H1 (cell line): ENCODE results near the gene SYNPO. TPM values are rescaled to one million over a fixed set of nuclear protein-coding genes. Genes with fewer than 3 reads are reported as not detected.

Experiments
- CTCF ChIA-PET: fragments of 300-600 bp; sonication (Branson Sonifier 250); formaldehyde crosslinking; loops from one replicate; lab custom pipeline; 2021; ENCODE audit not compliant: partially characterized antibody; lab: Charles Lee
- POLR2A ChIA-PET: fragments of 300-600 bp; sonication (Branson Sonifier 250); formaldehyde crosslinking; loops from one replicate; lab custom pipeline; 2021; ENCODE audit warnings: inconsistent platforms; ENCODE audit not compliant: partially characterized antibody; lab: Charles Lee
- DNase-seq, 2 experiments: peaks; one replicate each; pipeline versions ENCODE4 v3.0.0 to v3.0.0-alpha.2; 2010 to 2022; ENCODE audit warnings: low spot score in 2 of 2, low read depth in 1 of 2, mixed read lengths in 1 of 2
- FAIRE-seq: peaks from 2 replicates; lab custom pipeline; 2011; peaks lifted over from hg19 to GRCh38; lab: Jason Lieb, UNC
- H2AFZ ChIP-seq: 2 replicates; pipeline ENCODE4 v1.8.1; 2012; ENCODE audit warnings: low read length, inconsistent platforms
- H2AK5ac ChIP-seq: 2 replicates; pipeline ENCODE4 v1.6.1; 2013; ENCODE audit warnings: low read depth, low read length
- H2BK120ac ChIP-seq: replicated peaks from 2 replicates; pipeline ENCODE3; 2013; ENCODE audit warnings: low read depth, low read length, inconsistent platforms
- H2BK12ac ChIP-seq: 2 replicates; pipeline ENCODE4 v1.6.1; 2013; ENCODE audit warnings: low read depth, low read length
- H2BK15ac ChIP-seq: 2 replicates; pipeline ENCODE4 v1.6.1; 2013; ENCODE audit warnings: low read length
- H2BK20ac ChIP-seq: 2 replicates; pipeline ENCODE4 v1.6.1; 2013; ENCODE audit warnings: low read length
- H2BK5ac ChIP-seq: 2 replicates; pipeline ENCODE4 v1.6.1; 2013; ENCODE audit warnings: low read depth, low read length
- H3K14ac ChIP-seq: 2 replicates; pipeline ENCODE4 v1.6.1; 2013; ENCODE audit warnings: inconsistent platforms; ENCODE audit not compliant: insufficient read length
- H3K18ac ChIP-seq: 2 replicates; pipeline ENCODE4 v1.6.1; 2013; ENCODE audit warnings: low read length; ENCODE audit errors: extremely low read depth
- H3K23ac ChIP-seq: 2 replicates; pipeline ENCODE4 v1.6.1; 2013; ENCODE audit warnings: inconsistent platforms; ENCODE audit not compliant: insufficient read length
- H3K23me2 ChIP-seq: 2 replicates; pipeline ENCODE4 v1.6.1; 2013; ENCODE audit warnings: low read depth, low read length
- H3K27ac ChIP-seq: 2 replicates; pipeline ENCODE4 v1.6.1; 2011; ENCODE audit warnings: low read depth, low read length, inconsistent platforms
- H3K27me3 ChIP-seq, 4 experiments: replicated peaks in 1 of 4; 1 replicate in 1 of 4; 2 replicates in 3 of 4; pipeline versions ENCODE4 v1.6.1 to v1.8.1; 2011 to 2013; ENCODE audit warnings: low read length in 3 of 4, mild to moderate bottlenecking in 3 of 4, inconsistent platforms in 2 of 4, mixed read lengths in 2 of 4, moderate library complexity in 1 of 4; ENCODE audit not compliant: control insufficient read depth in 3 of 4, insufficient read depth in 3 of 4; ENCODE audit errors: extremely low read depth in 1 of 4
- H3K36me3 ChIP-seq, 4 experiments: 2 replicates each; pipeline versions ENCODE4 v1.6.1 to v1.8.1; 2011 to 2013; ENCODE audit warnings: mild to moderate bottlenecking in 4 of 4, low read length in 3 of 4, moderate library complexity in 2 of 4, control low read depth in 1 of 4, inconsistent platforms in 1 of 4; ENCODE audit not compliant: insufficient read depth in 4 of 4, control insufficient read depth in 2 of 4
- H3K4ac ChIP-seq: replicated peaks from 2 replicates; pipeline ENCODE3; 2013; ENCODE audit warnings: low read length, low read depth, mixed read lengths, inconsistent platforms; ENCODE audit not compliant: insufficient read length
- H3K4me1 ChIP-seq, 4 experiments: replicated peaks in 1 of 4; 1 replicate in 1 of 4; 2 replicates in 3 of 4; pipeline versions ENCODE4 v1.6.1 to v1.8.1; 2011 to 2013; ENCODE audit warnings: low read length in 3 of 4, inconsistent platforms in 2 of 4, mixed read lengths in 1 of 4; ENCODE audit not compliant: insufficient read depth in 4 of 4, control insufficient read depth in 3 of 4
- H3K4me2 ChIP-seq, 2 experiments: 2 replicates each; pipeline versions ENCODE4 v1.6.1 to v1.8.1; 2011 to 2013; ENCODE audit warnings: low read depth in 2 of 2, low read length in 2 of 2, control low read depth in 1 of 2, inconsistent platforms in 1 of 2, mild to moderate bottlenecking in 1 of 2; ENCODE audit not compliant: insufficient read depth in 1 of 2
- H3K4me3 ChIP-seq, 4 experiments: fragments of 200-600, 300-600 bp in 1 of 4; sonication (generic), shearing (Covaris generic), sonication (Bioruptor Twin) in 1 of 4; 2 replicates each; pipeline versions ENCODE4 v1.5.1 to v1.8.1; 2011 to 2016; ENCODE audit warnings: low read length in 4 of 4, low read depth in 3 of 4, control low read depth in 2 of 4, inconsistent platforms in 2 of 4, mild to moderate bottlenecking in 2 of 4, mixed read lengths in 1 of 4, moderate library complexity in 1 of 4; ENCODE audit not compliant: insufficient read depth in 2 of 4; ENCODE audit errors: extremely low read depth in 1 of 4
- H3K56ac ChIP-seq: replicated peaks from 2 replicates; pipeline ENCODE3; 2013; ENCODE audit warnings: low read depth, mild to moderate bottlenecking, mixed read lengths, low read length, inconsistent platforms; ENCODE audit not compliant: insufficient read length
- H3K79me1 ChIP-seq: 2 replicates; pipeline ENCODE4 v1.6.1; 2013; ENCODE audit warnings: low read depth, low read length, control low read depth
- H3K79me2 ChIP-seq, 2 experiments: 2 replicates each; pipeline versions ENCODE4 v1.6.1 to v1.8.1; 2012 to 2013; ENCODE audit warnings: low read length in 2 of 2, mild to moderate bottlenecking in 2 of 2, inconsistent platforms in 1 of 2; ENCODE audit not compliant: insufficient read depth in 2 of 2, control insufficient read depth in 1 of 2
- H3K9ac ChIP-seq, 4 experiments: replicated peaks in 1 of 4; 1 replicate in 1 of 4; 2 replicates in 3 of 4; pipeline versions ENCODE4 v1.6.1 to v1.8.1; 2011 to 2013; ENCODE audit warnings: low read depth in 3 of 4, low read length in 3 of 4, control low read depth in 2 of 4, mild to moderate bottlenecking in 2 of 4, moderate library complexity in 2 of 4, inconsistent platforms in 1 of 4; ENCODE audit errors: extremely low read depth in 1 of 4
- H3K9me3 ChIP-seq, 2 experiments: 2 replicates each; pipeline versions ENCODE4 v1.6.1 to v1.8.1; 2012 to 2013; ENCODE audit warnings: mild to moderate bottlenecking in 2 of 2, moderate library complexity in 2 of 2, control low read depth in 1 of 2, inconsistent platforms in 1 of 2, low read depth in 1 of 2, low read length in 1 of 2, mixed read lengths in 1 of 2; ENCODE audit not compliant: insufficient read depth in 2 of 2
- H4K20me1 ChIP-seq, 2 experiments: replicated peaks in 1 of 2; 2 replicates each; pipeline versions ENCODE3 to v1.8.1; 2011 to 2013; ENCODE audit warnings: inconsistent platforms in 2 of 2, low read length in 2 of 2, mild to moderate bottlenecking in 1 of 2; ENCODE audit not compliant: insufficient read depth in 2 of 2, control insufficient read depth in 1 of 2
- H4K5ac ChIP-seq: 2 replicates; pipeline ENCODE4 v1.6.1; 2013; ENCODE audit warnings: low read length, low read depth, mixed read lengths, inconsistent platforms; ENCODE audit not compliant: insufficient read length
- H4K8ac ChIP-seq: 2 replicates; pipeline ENCODE4 v1.8.0; 2013; ENCODE audit warnings: mild to moderate bottlenecking, moderate library complexity, low read length, inconsistent platforms; ENCODE audit not compliant: insufficient read depth; ENCODE audit errors: extremely low read depth
- H4K91ac ChIP-seq: replicated peaks from 2 replicates; pipeline ENCODE3; 2013; ENCODE audit warnings: low read length, mixed read lengths, inconsistent platforms; ENCODE audit not compliant: insufficient read length
- NANOG ChIP-seq: IDR thresholded peaks from 2 replicates; pipeline ENCODE4 v1.6.1; 2011; ENCODE audit warnings: low read length, low read depth, mild to moderate bottlenecking, inconsistent platforms; ENCODE audit not compliant: insufficient read depth, poor library complexity, severe bottlenecking
- YY1 ChIP-seq: IDR thresholded peaks from 2 replicates; pipeline ENCODE4 v1.6.1; 2011; ENCODE audit warnings: low read depth, mild to moderate bottlenecking, low read length
- WGBS, 2 experiments: shearing (Covaris generic) in 1 of 2; methylation state at CpG; one replicate each; pipeline versions ENCODE4 v1.1.6 to v1.1.7; 2013 to 2015; ENCODE audit warnings: low lambda C conversion rate in 2 of 2, mixed read lengths in 2 of 2, inconsistent platforms in 1 of 2, low coverage in 1 of 2, missing lambda C conversion rate in 1 of 2; ENCODE audit not compliant: insufficient replicate concordance in 2 of 2, insufficient coverage in 1 of 2, insufficient read length in 1 of 2; ENCODE audit errors: extremely low coverage in 1 of 2, missing lambda C conversion rate in 1 of 2; 5-methylcytosine and 5-hydroxymethylcytosine counted together
- polyA plus RNA-seq, 7 experiments: library from polyadenylated mRNA; depleted of rRNA in 3 of 7; stranded (reverse) in 5 of 7; unstranded in 2 of 7; fragments of >200 nt in 5 of 7; fragments of 200-250 nt in 2 of 7; gene quantifications; 1 replicate in 5 of 7; 2 replicates in 1 of 7; 4 replicates in 1 of 7; pipeline versions ENCODE4 v1.2.1 to v1.2.3, GENCODE V29; 2011 to 2013; ENCODE audit warnings: missing spikeins in 2 of 7, mixed read lengths in 2 of 7
- total RNA-seq: library from RNA; stranded (reverse); fragmentation: NEBNext Ultra II Directional; extraction: Animal tissue kit (Norgen Biotek cat#: 25700); gene quantifications from 2 replicates; pipeline ENCODE4 v1.2.1, GENCODE V29; 2021
- TF ChIP-seq, protein P1 (sequence below), 3 experiments: IDR thresholded peaks; 1 replicate in 2 of 3; 2 replicates in 1 of 3; pipeline versions ENCODE4 v1.5.1 to v1.6.1; 2011; ENCODE audit warnings: low read length in 3 of 3, mild to moderate bottlenecking in 3 of 3, inconsistent platforms in 2 of 3, low read depth in 1 of 3, moderate library complexity in 1 of 3; ENCODE audit not compliant: insufficient read depth in 1 of 3; ENCODE audit errors: control extremely low read depth in 1 of 3

Gene SYNPO
- total and polyA plus RNA-seq, 2 of the 8 experiments (the other 6 are each of a cell fraction or from before 2014, with no cell fraction given), result 2.3 TPM

DNA sequence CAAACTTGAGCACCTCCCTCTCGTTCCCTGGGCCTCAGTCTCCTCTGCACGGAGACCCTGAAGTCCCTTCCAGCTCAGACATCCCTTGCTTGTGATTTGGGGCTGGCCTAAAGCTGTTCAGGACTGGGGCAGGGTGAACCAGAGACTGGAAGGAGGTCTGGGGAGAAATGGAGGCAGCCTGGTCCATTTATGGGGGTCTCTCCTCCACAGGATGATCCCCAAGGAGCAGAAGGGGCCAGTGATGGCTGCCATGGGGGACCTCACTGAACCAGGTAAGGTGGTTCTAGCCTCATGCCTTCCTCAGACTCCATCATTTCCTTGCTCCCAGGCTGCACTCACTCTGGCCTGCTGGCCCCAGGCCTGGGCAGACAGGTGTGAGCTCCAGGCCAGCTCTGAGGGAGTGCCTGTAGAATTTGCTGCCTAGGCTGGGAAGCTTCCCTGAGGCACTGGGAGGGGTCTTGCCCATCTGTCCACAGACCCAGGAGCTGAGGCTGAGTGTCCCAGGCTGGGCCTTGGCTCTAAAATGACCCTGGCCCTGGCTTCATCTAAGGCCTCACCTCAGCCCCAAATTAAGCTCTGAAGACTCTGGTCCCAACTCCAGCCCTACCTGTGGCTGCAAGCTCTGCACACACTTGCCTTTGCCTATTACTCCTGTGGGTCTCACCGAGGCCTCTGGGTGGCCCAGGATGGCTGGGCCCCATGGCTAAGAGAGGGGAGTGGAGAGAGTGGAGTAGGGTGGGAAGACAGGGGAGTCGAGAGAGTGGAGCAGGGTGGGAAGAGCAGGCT lies 22.5 kb downstream of the SYNPO start:
- Histone ChIP-seq H2BK12ac (no peak overlapping the region), H3K4me2 (no peak overlapping the region), H3K14ac (no peak overlapping the region), H2AFZ (no peak overlapping the region), H3K9me3 (no peaks in the 10 kb centered on the region), H4K8ac (no peak overlapping the region), H3K23ac (no peak overlapping the region), H2BK120ac (no peak overlapping the region), H3K4me1 (peaks cover 0 to 11% (median under 1%) of the 10 kb centered on the region in 4 experiments; a peak in 4 of 7 replicates), H3K27ac (no peak overlapping the region), H3K79me1 (no peaks in the 10 kb centered on the region), H3K4ac (no peak overlapping the region), H3K27me3 (no peaks in the 10 kb centered on the region), H2BK5ac (no peak overlapping the region), H4K5ac (no peak overlapping the region), H3K9ac (no peak overlapping the region), H3K18ac (no peak overlapping the region), H4K20me1 (peaks cover 0 to 2% of the 10 kb centered on the region in 2 experiments), H3K36me3 (peaks cover 0 to 5% (median 0%) of the 10 kb centered on the region in 4 experiments; a peak in 1 of 8 replicates), H2BK20ac (no peak overlapping the region), H3K56ac (no peak overlapping the region), H4K91ac (no peak overlapping the region), H3K23me2 (no peaks in the 10 kb centered on the region), H2AK5ac (no peak overlapping the region), H2BK15ac (no peak overlapping the region), H3K79me2 (no peaks in the 10 kb centered on the region), H3K4me3 (no peak overlapping the region)
- CTCF ChIA-PET, result interaction anchor here (0.6 to 20.1 kb wide), 10 partner anchors 11 to 225 kb away, joined by 3 to 303 read pairs (median 4); partner anchors contain the start of gene SYNPO
- FAIRE-seq (no peak), DNase-seq (no peak)
- POLR2A ChIA-PET, result interaction anchor here (0.6 to 8.2 kb wide), 3 partner anchors 9 to 38 kb away, joined by 3 to 70 read pairs (median 9); partner anchors contain the start of gene RBM22
- WGBS, 2 experiments, result 86% methylated on average over 4 of the region's 4 CpGs; no CpG with 5 or more reads in 1 of the 2 experiments
- TF ChIP-seq, protein P1, sequence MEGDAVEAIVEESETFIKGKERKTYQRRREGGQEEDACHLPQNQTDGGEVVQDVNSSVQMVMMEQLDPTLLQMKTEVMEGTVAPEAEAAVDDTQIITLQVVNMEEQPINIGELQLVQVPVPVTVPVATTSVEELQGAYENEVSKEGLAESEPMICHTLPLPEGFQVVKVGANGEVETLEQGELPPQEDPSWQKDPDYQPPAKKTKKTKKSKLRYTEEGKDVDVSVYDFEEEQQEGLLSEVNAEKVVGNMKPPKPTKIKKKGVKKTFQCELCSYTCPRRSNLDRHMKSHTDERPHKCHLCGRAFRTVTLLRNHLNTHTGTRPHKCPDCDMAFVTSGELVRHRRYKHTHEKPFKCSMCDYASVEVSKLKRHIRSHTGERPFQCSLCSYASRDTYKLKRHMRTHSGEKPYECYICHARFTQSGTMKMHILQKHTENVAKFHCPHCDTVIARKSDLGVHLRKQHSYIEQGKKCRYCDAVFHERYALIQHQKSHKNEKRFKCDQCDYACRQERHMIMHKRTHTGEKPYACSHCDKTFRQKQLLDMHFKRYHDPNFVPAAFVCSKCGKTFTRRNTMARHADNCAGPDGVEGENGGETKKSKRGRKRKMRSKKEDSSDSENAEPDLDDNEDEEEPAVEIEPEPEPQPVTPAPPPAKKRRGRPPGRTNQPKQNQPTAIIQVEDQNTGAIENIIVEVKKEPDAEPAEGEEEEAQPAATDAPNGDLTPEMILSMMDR (IDR thresholded peaks at IDR 0.05; ENCODE audit: control extremely low read depth in 1 of 3, insufficient read depth in 1 of 3, low read depth in 1 of 3, low read length in 3 of 3), result no peak
- TF ChIP-seq NANOG, result no peak
- TF ChIP-seq YY1, result no peak
